ENCODE results near the gene MAML3. TPM values are rescaled to one million over a fixed set of nuclear protein-coding genes. Genes with fewer than 3 reads are reported as not detected.
A peak's percentile ranks its signal among the peaks of the same experiment; 100 is the strongest.

The MAML3 gene
- total RNA-seq, 6 experiments from 2014 or later = 1.2 to 1.9 (median 1.6) TPM

- Mint-ChIP-seq H3K27me3 (ENCODE audit: insufficient read depth) (no peaks in the 10 kb centered on the region), H3K4me3 (peak overlapping the region; percentile 57; the same call in 1 of the 2 replicates), H3K36me3 (ENCODE audit: low read depth) (no peaks in the 10 kb centered on the region), H3K4me1 (ENCODE audit: low read depth) (peaks cover 56% of the 10 kb centered on the region), H3K27ac (peak overlapping the region; percentile 67; the same call in 1 of the 2 replicates), H3K9me3 (no peaks in the 10 kb centered on the region)
- no peak for TF ChIP-seq CTCF (IDR thresholded peaks at IDR 0.05)
- no peak for DNase-seq
Measured at GRCh38 chr4:140080883-140081282, 73.1 kb downstream of the MAML3 start.

GRCh38 chr4:140078366-140078765 is 75.6 kb downstream of the MAML3 start:
- no peak for TF ChIP-seq CTCF (IDR thresholded peaks at IDR 0.05)
- peaks cover 33% of the 10 kb centered on the region for H3K4me1 Mint-ChIP-seq (ENCODE audit: low read depth)
- H3K4me3 Mint-ChIP-seq = no peak overlapping the region
- no peak overlapping the region; the same call in 1 of the 2 replicates for H3K27ac Mint-ChIP-seq
- H3K27me3 Mint-ChIP-seq (ENCODE audit: insufficient read depth) = no peaks in the 10 kb centered on the region; the same call in 1 of the 2 replicates
- no peaks in the 10 kb centered on the region for H3K9me3 Mint-ChIP-seq
- no peaks in the 10 kb centered on the region for H3K36me3 Mint-ChIP-seq (ENCODE audit: low read depth)
- no peak for DNase-seq

GRCh38 chr4:140076307-140076706 is 77.7 kb downstream of the MAML3 start:
- H3K4me3 Mint-ChIP-seq = no peak overlapping the region
- peaks cover 24% of the 10 kb centered on the region for H3K4me1 Mint-ChIP-seq (ENCODE audit: low read depth)
- TF ChIP-seq CTCF (IDR thresholded peaks at IDR 0.05) = no peak
- no peak for DNase-seq
- no peaks in the 10 kb centered on the region; the same call in 1 of the 2 replicates for H3K27me3 Mint-ChIP-seq (ENCODE audit: insufficient read depth)
- no peaks in the 10 kb centered on the region for H3K36me3 Mint-ChIP-seq (ENCODE audit: low read depth)
- no peaks in the 10 kb centered on the region for H3K9me3 Mint-ChIP-seq
- H3K27ac Mint-ChIP-seq = no peak overlapping the region

GRCh38 chr4:140071806-140072205 is 82.2 kb downstream of the MAML3 start:
- peak overlapping the region; percentile 69 for H3K4me3 Mint-ChIP-seq
- H3K27ac Mint-ChIP-seq = peak overlapping the region; percentile 79
- TF ChIP-seq CTCF (IDR thresholded peaks at IDR 0.05) = no peak
- peak; percentile 54 for DNase-seq
- H3K27me3 Mint-ChIP-seq (ENCODE audit: insufficient read depth) = no peaks in the 10 kb centered on the region; the same call in 1 of the 2 replicates
- no peaks in the 10 kb centered on the region for H3K9me3 Mint-ChIP-seq
- H3K36me3 Mint-ChIP-seq (ENCODE audit: low read depth) = no peaks in the 10 kb centered on the region
- peaks cover 44% of the 10 kb centered on the region for H3K4me1 Mint-ChIP-seq (ENCODE audit: low read depth)

GRCh38 chr4:140070973-140071372 is 83.0 kb downstream of the MAML3 start:
- no peak for DNase-seq
- Mint-ChIP-seq H3K36me3 (ENCODE audit: low read depth) (no peaks in the 10 kb centered on the region), H3K9me3 (no peaks in the 10 kb centered on the region), H3K27me3 (ENCODE audit: insufficient read depth) (no peaks in the 10 kb centered on the region; the same call in 1 of the 2 replicates), H3K27ac (peak overlapping the region; percentile 79), H3K4me1 (ENCODE audit: low read depth) (peaks cover 50% of the 10 kb centered on the region), H3K4me3 (peak overlapping the region; percentile 69; the same call in 1 of the 2 replicates)
- no peak for TF ChIP-seq CTCF (IDR thresholded peaks at IDR 0.05)

Measured in HFFc6 (cell line).